Peyer's patch (tissue), 4 donors: Measurements from ENCODE around the gene PPIB.

Experiments
- CTCF ChIP-seq, 6 experiments: fragments of 450-650 bp in 4 of 6; fragments of 200-600 bp in 2 of 6; sonication (generic) in 1 of 6; IDR thresholded peaks; one replicate each; pipeline ENCODE4 v1.5.1; 2017 to 2019; ENCODE audit warnings: antibody characterized with exemption in 6 of 6, mild to moderate bottlenecking in 3 of 6, moderate library complexity in 1 of 6
- POLR2A ChIP-seq, 2 donors: fragments of 450-650 bp; IDR thresholded peaks; one replicate each; pipeline ENCODE4 v1.5.1; 2017; ENCODE audit warnings: antibody characterized with exemption in 2 of 2, mild to moderate bottlenecking in 2 of 2, moderate library complexity in 2 of 2

GRCh38 chr15:64146885-64147681 is 15.7 kb downstream of the PPIB start:
- TF ChIP-seq CTCF (IDR thresholded peaks at IDR 0.05) = no peak
- TF ChIP-seq POLR2A (IDR thresholded peaks at IDR 0.05) = no peak
